ENCODE data around the gene CEP72. TPM values are rescaled to one million over a fixed set of nuclear protein-coding genes. Genes with fewer than 3 reads are reported as not detected.

The CEP72 gene
- total RNA-seq, 1 experiment from 2014 or later, result 17.3 TPM

- H3K4me3 ChIP-seq (ENCODE audit: low read length), result no peak overlapping the region
- H3K4me2 ChIP-seq (ENCODE audit: low read length), result no peak overlapping the region
- H3K9me3 ChIP-seq (ENCODE audit: low read length), result no peaks in the 10 kb centered on the region
- no peak for DNase-seq
- H3K9me2 ChIP-seq (replicated peaks; ENCODE audit: low read length), result no peaks in the 10 kb centered on the region
- CTCF ChIA-PET, result no interaction called here
- no peaks in the 10 kb centered on the region for H4K20me1 ChIP-seq (ENCODE audit: low read length)
- no peak overlapping the region for H3K9ac ChIP-seq (ENCODE audit: low read length)
- H3K36me3 ChIP-seq (ENCODE audit: low read depth, low read length), result no peaks in the 10 kb centered on the region
- no peak overlapping the region for H3K27ac ChIP-seq (ENCODE audit: low read length)
- H3K79me2 ChIP-seq (ENCODE audit: low read length), result no peaks in the 10 kb centered on the region
- no peak for TF ChIP-seq EZH2phosphoT487 (IDR thresholded peaks at IDR 0.05; ENCODE audit: borderline replicate concordance, low read length)
- TF ChIP-seq CTCF (conservative IDR thresholded peaks at IDR 0.05; ENCODE audit: low read depth, low read length), result no peak
- no peak for TF ChIP-seq EZH2 (IDR thresholded peaks at IDR 0.05; ENCODE audit: low read length, unreplicated experiment)
- no peaks in the 10 kb centered on the region for H3F3A ChIP-seq (ENCODE audit: low read length, unreplicated experiment)
- no peak overlapping the region for H2AFZ ChIP-seq (ENCODE audit: low read length)
- no peak for ATAC-seq
- POLR2A ChIA-PET (ENCODE audit: unreplicated experiment), result no interaction called here
- H3K4me1 ChIP-seq (ENCODE audit: insufficient read depth, low read length), result peaks cover under 1% of the 10 kb centered on the region
- intact Hi-C loops (cut with micrococcal nuclease), result no loop called here
- BruUV-seq (replicated peaks), result no TSS peak
- H3K27me3 ChIP-seq (ENCODE audit: low read length), result no peaks in the 10 kb centered on the region
Observed at GRCh38 chr5:606061-606460, 6.1 kb upstream of the CEP72 start.

- H3K27ac ChIP-seq (ENCODE audit: low read length), result no peak overlapping the region
- H3K36me3 ChIP-seq (ENCODE audit: low read depth, low read length), result no peaks in the 10 kb centered on the region
- intact Hi-C loops (cut with micrococcal nuclease), result no loop called here
- no peaks in the 10 kb centered on the region for H3K79me2 ChIP-seq (ENCODE audit: low read length)
- no peaks in the 10 kb centered on the region for H3K27me3 ChIP-seq (ENCODE audit: low read length)
- peaks cover 6% of the 10 kb centered on the region for H3K4me1 ChIP-seq (ENCODE audit: insufficient read depth, low read length)
- POLR2A ChIA-PET (ENCODE audit: unreplicated experiment), result no interaction called here
- no peaks in the 10 kb centered on the region for H4K20me1 ChIP-seq (ENCODE audit: low read length)
- no peaks in the 10 kb centered on the region for H3F3A ChIP-seq (ENCODE audit: low read length, unreplicated experiment)
- ATAC-seq (no peak), DNase-seq (no peak)
- H3K9ac ChIP-seq (ENCODE audit: low read length), result no peak overlapping the region
- H3K4me2 ChIP-seq (ENCODE audit: low read length), result no peak overlapping the region
- TF ChIP-seq EZH2phosphoT487 (IDR thresholded peaks at IDR 0.05; ENCODE audit: borderline replicate concordance, low read length) (no peak), CTCF (conservative IDR thresholded peaks at IDR 0.05; ENCODE audit: low read depth, low read length) (no peak), EZH2 (IDR thresholded peaks at IDR 0.05; ENCODE audit: low read length, unreplicated experiment) (no peak)
- no peaks in the 10 kb centered on the region for H3K9me2 ChIP-seq (replicated peaks; ENCODE audit: low read length)
- no peak overlapping the region for H3K4me3 ChIP-seq (ENCODE audit: low read length)
- H3K9me3 ChIP-seq (ENCODE audit: low read length), result no peaks in the 10 kb centered on the region
- CTCF ChIA-PET, result no interaction called here
- H2AFZ ChIP-seq (ENCODE audit: low read length), result no peak overlapping the region
- no TSS peak for BruUV-seq (replicated peaks)
Observed at GRCh38 chr5:606526-607399, 5.4 kb upstream of the CEP72 start.
